ENCODE results near the gene APCDD1L. TPM values are rescaled to one million over a fixed set of nuclear protein-coding genes. Genes with fewer than 3 reads are reported as not detected.

Gene APCDD1L
- total RNA-seq, 4 donors from 2014 or later, result 0.38 to 0.44 (median 0.41) TPM; not detected in 1

- peaks cover 0 to 15% (median 0%) of the 10 kb centered on the region in 3 donors for H3K4me1 ChIP-seq
- no peaks in the 10 kb centered on the region for H3K27me3 ChIP-seq
- intact Hi-C loops (cut with DNase I), result no loop called here
- no peak for DNase-seq
- no peak overlapping the region for H3K4me3 ChIP-seq
- H3K36me3 ChIP-seq, result no peaks in the 10 kb centered on the region
- no peak overlapping the region for H3K27ac ChIP-seq
- H3K9me3 ChIP-seq, result no peaks in the 10 kb centered on the region
- TF ChIP-seq CTCF (IDR thresholded peaks at IDR 0.05), result no peak
- TF ChIP-seq POLR2A (IDR thresholded peaks at IDR 0.05), result no peak
- 88 to 91% methylated on average over 9 to 14 of the region's 68 CpGs for WGBS, 2 donors
These were observed 48.2 kb downstream of the APCDD1L start for GRCh38 chr20:58466729-58467571.

DNA sequence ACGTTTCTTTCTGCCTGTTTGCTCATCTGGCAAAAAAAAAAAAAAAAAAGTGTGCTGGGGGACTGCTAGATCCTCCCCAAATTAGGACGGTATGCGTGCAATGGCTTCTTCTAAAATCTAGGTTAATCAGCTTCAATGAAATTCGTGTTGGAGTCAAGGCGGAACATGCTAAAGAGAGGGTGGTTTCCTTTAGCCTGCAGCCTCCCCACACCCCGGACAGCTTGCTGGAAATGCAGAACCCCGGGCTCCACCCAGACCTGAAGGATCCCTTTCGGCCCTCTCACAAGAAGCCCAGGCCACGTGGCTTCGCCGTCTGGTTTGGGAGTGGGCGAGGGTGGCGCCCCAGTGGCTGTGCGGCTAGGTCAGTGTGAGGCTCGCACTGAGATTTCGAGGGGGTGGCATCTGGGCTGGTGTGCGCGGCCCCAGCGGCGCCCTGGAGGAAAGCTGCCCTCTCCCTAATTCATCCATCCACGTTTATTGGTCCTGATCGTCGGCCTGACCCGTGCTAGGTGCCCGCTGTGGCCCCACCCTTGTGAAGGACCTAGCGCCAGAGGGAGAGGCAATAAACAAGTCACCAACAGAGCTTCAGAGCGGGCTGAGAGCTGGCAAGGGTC lies 49.0 kb downstream of the APCDD1L start:
- intact Hi-C loops (cut with DNase I), result no loop called here
- Histone ChIP-seq H3K4me3 (no peak overlapping the region), H3K4me1 (peaks cover 0 to 12% (median 0%) of the 10 kb centered on the region in 3 donors), H3K36me3 (no peaks in the 10 kb centered on the region), H3K27me3 (no peaks in the 10 kb centered on the region), H3K9me3 (no peaks in the 10 kb centered on the region), H3K27ac (no peak overlapping the region)
- TF ChIP-seq CTCF (IDR thresholded peaks at IDR 0.05), result no peak
- TF ChIP-seq POLR2A (IDR thresholded peaks at IDR 0.05), result no peak
- no peak for DNase-seq
- 80 to 82% methylated on average over 7 to 8 of the region's 27 CpGs for WGBS, 2 donors

DNA sequence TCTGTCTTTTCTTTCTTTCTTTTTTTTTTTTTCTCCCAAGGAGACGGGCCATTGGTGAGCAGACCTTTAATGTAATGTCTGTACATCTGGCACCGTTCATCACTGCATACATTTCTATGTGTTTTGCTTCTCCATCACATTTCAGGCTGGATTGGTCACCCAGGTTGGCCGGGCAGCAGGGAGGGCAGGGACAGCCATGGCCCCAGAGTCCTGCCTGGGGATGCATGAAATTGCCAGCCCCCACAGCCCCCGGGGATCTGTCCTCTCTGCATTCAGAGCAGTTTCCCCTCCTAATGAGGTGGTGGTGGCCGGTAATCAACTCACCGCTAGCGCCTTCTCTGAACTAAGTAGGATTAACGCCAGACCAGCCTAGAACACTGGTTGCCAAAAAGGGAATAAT lies 50.4 kb downstream of the APCDD1L start:
- intact Hi-C loops (cut with DNase I), result no loop called here
- WGBS, 2 donors, result 40 to 78% methylated on average over 3 to 8 of the region's 8 CpGs
- H3K27ac ChIP-seq, result no peak overlapping the region

DNA sequence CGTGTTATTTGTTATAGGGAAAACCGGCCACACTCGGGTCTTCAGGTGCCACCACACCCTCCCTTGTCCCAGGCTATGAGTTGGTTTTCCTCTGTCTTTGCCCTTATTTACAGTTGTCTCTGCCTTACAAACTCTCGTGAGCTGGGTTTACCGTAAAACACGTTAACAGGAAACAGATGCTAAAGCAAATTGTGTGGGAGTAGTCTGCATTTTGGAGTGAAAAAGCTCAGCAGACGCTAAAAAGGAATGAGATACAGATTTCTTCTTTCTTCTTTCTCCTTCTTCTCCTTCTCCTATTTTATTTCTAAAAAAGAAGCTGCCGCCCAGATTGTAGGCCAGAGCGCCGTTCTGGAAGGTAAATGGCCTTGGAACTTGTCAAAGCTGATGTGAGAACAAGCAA lies 51.9 kb downstream of the APCDD1L start:
- Histone ChIP-seq H3K9me3 (no peaks in the 10 kb centered on the region), H3K36me3 (no peaks in the 10 kb centered on the region), H3K4me3 (no peak overlapping the region), H3K27ac (no peak overlapping the region), H3K27me3 (no peaks in the 10 kb centered on the region), H3K4me1 (peaks cover 0 to 28% (median 0%) of the 10 kb centered on the region in 3 donors)
- TF ChIP-seq CTCF (IDR thresholded peaks at IDR 0.05), result no peak
- TF ChIP-seq POLR2A (IDR thresholded peaks at IDR 0.05), result no peak
- DNase-seq, result no peak
- WGBS, 2 donors, result 80 to 85% methylated on average over 10 of the region's 10 CpGs
- intact Hi-C loops (cut with DNase I), result no loop called here

More for the DNA sequence above, 50.4 kb downstream of the APCDD1L start:
- no peak for TF ChIP-seq CTCF (IDR thresholded peaks at IDR 0.05)
- no peak for TF ChIP-seq POLR2A (IDR thresholded peaks at IDR 0.05)
- H3K27me3 ChIP-seq, result no peaks in the 10 kb centered on the region
- H3K36me3 ChIP-seq, result no peaks in the 10 kb centered on the region
- H3K4me1 ChIP-seq, result peaks cover 0 to 16% (median 0%) of the 10 kb centered on the region in 3 donors
- H3K4me3 ChIP-seq, result no peak overlapping the region
- H3K9me3 ChIP-seq, result no peaks in the 10 kb centered on the region
- no peak for DNase-seq

DNA sequence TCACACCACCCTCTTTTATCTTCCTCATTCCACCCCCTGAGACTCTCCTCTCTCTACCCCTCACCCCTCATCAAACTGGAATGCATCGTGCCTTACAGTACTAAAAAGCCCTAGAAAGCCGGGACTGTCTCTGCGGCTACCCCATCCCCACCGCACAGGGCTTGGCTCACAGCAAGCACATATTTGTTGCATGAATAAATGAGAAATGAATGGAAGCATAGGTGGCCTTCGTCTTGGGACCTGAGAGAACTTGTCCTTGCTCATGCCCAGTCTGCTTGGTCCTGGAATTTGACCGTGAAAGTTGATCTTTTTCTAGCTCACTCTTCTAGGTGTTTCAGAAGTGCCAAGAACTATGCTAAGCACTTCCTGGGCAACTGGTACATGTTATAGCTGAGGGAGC lies 53.3 kb downstream of the APCDD1L start:
- intact Hi-C loops (cut with DNase I), result no loop called here
- H3K4me3 ChIP-seq, result no peak overlapping the region
- H3K27ac ChIP-seq, result no peak overlapping the region
- WGBS, 2 donors, result 50 to 62% methylated on average over 5 to 6 of the region's 6 CpGs
- TF ChIP-seq POLR2A (IDR thresholded peaks at IDR 0.05), result no peak
- no peak for TF ChIP-seq CTCF (IDR thresholded peaks at IDR 0.05)
- H3K36me3 ChIP-seq, result no peaks in the 10 kb centered on the region
- no peaks in the 10 kb centered on the region for H3K9me3 ChIP-seq
- DNase-seq, result no peak
- peaks cover 0 to 28% (median 0%) of the 10 kb centered on the region in 3 donors for H3K4me1 ChIP-seq
- H3K27me3 ChIP-seq, result no peaks in the 10 kb centered on the region

All from esophagus squamous epithelium (tissue), 5 donors.